SK-N-MC (cell line): ENCODE data around the gene NSD1.

Source experiments
- EZH2 ChIP-seq: fragments of 200-600 bp; sonication (generic); IDR thresholded peaks from one replicate; pipeline ENCODE4 v1.6.1; 2017; ENCODE audit warnings: antibody characterized with exemption
- FOXP2 ChIP-seq: optimal IDR thresholded peaks from 2 replicates; pipeline ENCODE3; 2011; ENCODE audit warnings: mild to moderate bottlenecking, moderate library complexity; ENCODE audit not compliant: insufficient read depth; ENCODE audit errors: extremely low read length, control extremely low read depth
- POLR2AphosphoS5 ChIP-seq: IDR thresholded peaks from 2 replicates; pipeline ENCODE4 v1.6.1; 2012; ENCODE audit warnings: mild to moderate bottlenecking, low read depth, low read length, borderline replicate concordance

GRCh38 chr5:177175336-177175735 is 41.8 kb downstream of the NSD1 start:
- no peak for TF ChIP-seq EZH2
- no peak for TF ChIP-seq POLR2AphosphoS5
- TF ChIP-seq FOXP2, result no peak
